ENCODE measurements around the gene TMEM126A. TPM values are rescaled to one million over a fixed set of nuclear protein-coding genes. Genes with fewer than 3 reads are reported as not detected.
"Not testable (repeated sequence)": the region's sequence is repeated elsewhere in the genome, so short reads cannot be mapped to it uniquely, and the experiment has no call there.

TMEM126A gene
- total RNA-seq, 5 donors from 2014 or later (not counting 1 experiment from before 2014, with no cell fraction given), result 17.3 to 20.9 (median 19.0) TPM

DNA sequence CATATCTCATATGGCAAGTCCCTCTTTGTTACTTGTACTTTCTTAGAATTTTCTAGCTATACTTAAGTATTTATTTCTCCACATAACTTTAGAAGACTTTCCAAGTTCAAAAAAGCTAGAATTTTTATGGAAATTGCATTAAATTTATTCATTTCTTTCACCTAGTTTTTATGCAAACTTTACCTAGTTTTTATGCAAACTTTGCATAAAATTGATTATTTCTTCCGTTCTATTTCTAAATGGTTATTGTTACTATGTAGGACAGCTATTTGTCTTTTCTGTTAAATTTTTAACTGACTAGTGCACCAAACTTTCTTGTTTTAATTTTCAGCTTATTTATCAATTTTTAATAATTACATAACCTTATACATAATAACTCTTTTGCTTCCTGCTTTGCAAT, 20.4 kb downstream of the TMEM126A start:
- H3K4me1 ChIP-seq (ENCODE audit: control insufficient read depth in 1 of 2, extremely low read depth in 1 of 2, insufficient read depth in 2 of 2, low read length in 2 of 2), result peaks cover 3 to 9% of the 10 kb centered on the region in 2 experiments
- ChIA-PET CTCF (interaction anchor here in 1 of 2 donors (1.8 kb wide), 1 partner anchor 28 kb away, joined by 7 read pairs; no protein-coding TSS in a partner anchor), POLR2A (no interaction called here)
- Mint-ChIP-seq H3K36me3 (no peaks in the 10 kb centered on the region), H3K4me1 (peaks cover 12 to 17% (median 14%) of the 10 kb centered on the region in 3 donors), H3K27me3 (peaks cover 0 to 5% of the 10 kb centered on the region in 2 donors), H3K9me3 (no peaks in the 10 kb centered on the region), H3K4me3 (no peak overlapping the region), H3K27ac (no peak overlapping the region)
- DNase-seq, result no peak
- H3K4me3 ChIP-seq (ENCODE audit: control insufficient read depth in 1 of 2, extremely low read depth in 1 of 2, low read length in 1 of 2), result no peak overlapping the region
- no CpG with 5 or more reads among the region's 1 CpG for WGBS (ENCODE audit: insufficient coverage)
- H3K27me3 ChIP-seq (replicated peaks in 1 of 2; ENCODE audit: control insufficient read depth in 2 of 2, extremely low read depth in 1 of 2, insufficient read depth in 2 of 2, low read length in 1 of 2), result peaks cover 0 to 5% of the 10 kb centered on the region in 2 experiments
- no peak for ATAC-seq (replicated peaks in 1 of 4)
- no peaks in the 10 kb centered on the region for H3K9me3 ChIP-seq
- no peak overlapping the region for H3K27ac ChIP-seq (ENCODE audit: low read length)
- H3K36me3 ChIP-seq (ENCODE audit: control insufficient read depth in 2 of 2, extremely low read depth in 1 of 2, insufficient read depth in 1 of 2, low read length in 1 of 2), result no peaks in the 10 kb centered on the region

DNA sequence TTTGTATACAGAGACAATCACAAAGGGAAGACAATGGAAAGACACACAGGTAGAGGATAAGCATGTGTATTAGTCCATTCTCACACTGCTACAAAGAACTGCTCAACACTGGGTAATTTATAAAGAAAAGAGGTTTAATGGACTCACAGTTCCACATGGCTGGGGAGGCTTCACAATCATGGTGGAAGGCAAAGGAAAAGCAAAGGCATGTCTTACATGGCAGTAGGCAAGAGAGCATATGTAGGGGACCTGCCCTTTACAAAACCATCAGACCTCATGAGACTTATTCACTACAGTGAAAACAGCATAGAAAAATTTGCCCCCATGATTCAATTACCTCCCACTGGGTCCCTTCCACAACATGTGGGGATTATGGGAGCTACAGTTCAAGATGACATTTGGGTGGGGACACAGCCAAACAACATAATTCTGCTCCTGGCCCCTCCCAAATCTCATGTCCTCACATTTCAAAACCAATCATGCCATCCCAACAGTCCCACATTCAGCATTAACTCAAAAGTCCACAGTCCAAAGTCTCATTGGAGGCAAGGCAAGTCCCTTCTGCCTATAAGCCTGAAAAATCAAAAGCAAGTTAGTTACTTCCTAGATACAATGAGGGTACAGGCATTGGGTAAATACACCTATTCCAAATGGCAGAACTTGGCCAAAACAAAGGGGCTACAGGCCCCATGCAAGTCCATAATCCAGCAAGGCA, 23.3 kb downstream of the TMEM126A start:
- H3K4me3 Mint-ChIP-seq; H3K9me3 Mint-ChIP-seq; H3K27me3 Mint-ChIP-seq; H3K4me1 Mint-ChIP-seq; CTCF ChIA-PET; H3K4me1 ChIP-seq (ENCODE audit: control insufficient read depth in 1 of 2, extremely low read depth in 1 of 2, insufficient read depth in 2 of 2, low read length in 2 of 2); H3K36me3 Mint-ChIP-seq; H3K27ac Mint-ChIP-seq; H3K27me3 ChIP-seq (replicated peaks in 1 of 2; ENCODE audit: control insufficient read depth in 2 of 2, extremely low read depth in 1 of 2, insufficient read depth in 2 of 2, low read length in 1 of 2); H3K4me3 ChIP-seq (ENCODE audit: control insufficient read depth in 1 of 2, extremely low read depth in 1 of 2, low read length in 1 of 2); H3K27ac ChIP-seq (ENCODE audit: low read length); DNase-seq; H3K9me3 ChIP-seq; H3K36me3 ChIP-seq (ENCODE audit: control insufficient read depth in 2 of 2, extremely low read depth in 1 of 2, insufficient read depth in 1 of 2, low read length in 1 of 2); ATAC-seq (replicated peaks in 1 of 4); POLR2A ChIA-PET: not testable (repeated sequence)

DNA sequence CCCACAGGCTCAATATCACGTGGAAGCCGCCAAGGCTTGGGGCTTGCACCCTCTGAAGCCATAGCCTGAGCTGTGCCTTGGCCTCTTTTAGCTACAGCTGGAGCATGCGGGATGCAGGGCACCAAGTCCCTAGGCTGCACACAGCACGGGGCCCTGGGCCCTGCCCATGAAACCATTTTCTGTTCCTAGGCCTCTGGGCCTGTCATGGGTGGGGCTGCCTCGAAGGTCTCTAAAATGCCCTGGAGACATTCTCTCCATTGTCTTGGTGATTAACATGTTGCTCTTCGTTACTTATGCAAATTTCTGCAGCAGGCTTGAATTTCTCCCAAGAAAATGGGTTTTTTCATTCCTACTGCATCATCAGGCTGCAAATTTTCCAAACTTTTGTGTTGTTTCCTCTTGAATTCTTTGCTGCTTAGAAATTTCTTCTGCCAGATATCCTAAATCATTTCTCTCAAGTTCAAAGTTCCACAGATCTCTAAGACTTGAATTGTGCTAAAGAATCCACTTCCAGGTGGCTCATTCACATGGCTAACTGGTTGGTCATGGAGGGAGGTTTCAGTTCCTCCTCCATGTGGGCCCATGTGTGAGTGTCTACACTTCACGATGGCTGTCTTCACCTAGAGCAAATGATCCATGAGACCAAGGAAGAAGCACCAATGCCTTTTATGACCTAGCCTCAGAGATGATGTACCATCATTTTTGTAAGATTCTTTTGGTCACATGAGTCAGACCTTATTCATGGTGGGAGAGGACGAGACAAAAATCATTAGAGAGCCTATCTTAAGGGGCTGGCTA, 24.5 kb downstream of the TMEM126A start:
- peaks cover 0 to 5% of the 10 kb centered on the region in 2 experiments for H3K27me3 ChIP-seq (replicated peaks in 1 of 2; ENCODE audit: control insufficient read depth in 2 of 2, extremely low read depth in 1 of 2, insufficient read depth in 2 of 2, low read length in 1 of 2)
- POLR2A ChIA-PET, result no interaction called here
- no peaks in the 10 kb centered on the region for H3K36me3 ChIP-seq (ENCODE audit: control insufficient read depth in 2 of 2, extremely low read depth in 1 of 2, insufficient read depth in 1 of 2, low read length in 1 of 2)
- peaks cover 0 to 5% of the 10 kb centered on the region in 2 donors for H3K27me3 Mint-ChIP-seq
- ATAC-seq (replicated peaks in 1 of 4), result no peak
- no peak overlapping the region for H3K4me3 ChIP-seq (ENCODE audit: control insufficient read depth in 1 of 2, extremely low read depth in 1 of 2, low read length in 1 of 2)
- WGBS (ENCODE audit: insufficient coverage), result 85% methylated on average over 6 of the region's 8 CpGs
- H3K9me3 Mint-ChIP-seq, result no peaks in the 10 kb centered on the region
- H3K27ac Mint-ChIP-seq, result no peak overlapping the region
- H3K4me1 ChIP-seq (ENCODE audit: control insufficient read depth in 1 of 2, extremely low read depth in 1 of 2, insufficient read depth in 2 of 2, low read length in 2 of 2), result no peaks in the 10 kb centered on the region
- H3K27ac ChIP-seq (ENCODE audit: low read length), result no peak overlapping the region
- CTCF ChIA-PET, result no interaction called here
- no peaks in the 10 kb centered on the region for H3K9me3 ChIP-seq
- no peak for DNase-seq
- H3K4me1 Mint-ChIP-seq, result no peaks in the 10 kb centered on the region
- H3K36me3 Mint-ChIP-seq, result no peaks in the 10 kb centered on the region
- no peak overlapping the region for H3K4me3 Mint-ChIP-seq

DNA sequence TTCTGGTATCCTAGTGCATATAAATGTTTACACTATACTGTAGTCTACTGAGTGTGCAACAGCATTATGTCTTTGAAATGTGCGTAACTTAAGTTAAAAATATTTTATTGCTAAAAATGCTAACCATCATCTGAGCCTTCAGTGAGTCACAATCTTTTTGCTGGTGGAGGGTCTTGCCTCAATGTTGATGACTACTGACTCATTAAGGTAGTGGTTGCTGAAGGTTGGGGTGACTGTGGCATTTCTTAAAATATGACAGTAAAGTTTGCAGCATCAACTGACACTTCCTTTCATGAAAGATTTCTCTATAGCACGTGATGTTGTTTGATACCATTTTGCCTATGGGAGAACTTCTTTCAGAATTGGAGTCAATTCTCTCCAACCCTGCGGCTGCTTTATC, 25.6 kb downstream of the TMEM126A start:
- WGBS (ENCODE audit: insufficient coverage), result no CpG with 5 or more reads among the region's 3 CpGs
- ATAC-seq (replicated peaks in 1 of 4), result no peak
- CTCF ChIA-PET, result no interaction called here
- H3K9me3 ChIP-seq, result no peaks in the 10 kb centered on the region
- H3K4me3 ChIP-seq (ENCODE audit: control insufficient read depth in 1 of 2, extremely low read depth in 1 of 2, low read length in 1 of 2), result no peak overlapping the region
- no peak overlapping the region for H3K27ac ChIP-seq (ENCODE audit: low read length)
- POLR2A ChIA-PET, result interaction anchor here in 1 of 2 donors (0.6 kb wide), 1 partner anchor 12 kb away, joined by 3 read pairs; no protein-coding TSS in a partner anchor
- no peak overlapping the region for H3K4me3 Mint-ChIP-seq
- H3K36me3 Mint-ChIP-seq, result no peaks in the 10 kb centered on the region
- H3K27ac Mint-ChIP-seq, result no peak overlapping the region
- peaks cover 0 to 5% of the 10 kb centered on the region in 2 experiments for H3K27me3 ChIP-seq (replicated peaks in 1 of 2; ENCODE audit: control insufficient read depth in 2 of 2, extremely low read depth in 1 of 2, insufficient read depth in 2 of 2, low read length in 1 of 2)
- no peaks in the 10 kb centered on the region for H3K4me1 ChIP-seq (ENCODE audit: control insufficient read depth in 1 of 2, extremely low read depth in 1 of 2, insufficient read depth in 2 of 2, low read length in 2 of 2)
- H3K27me3 Mint-ChIP-seq, result peaks cover 0 to 5% of the 10 kb centered on the region in 2 donors
- DNase-seq, result no peak
- no peaks in the 10 kb centered on the region for H3K4me1 Mint-ChIP-seq
- H3K36me3 ChIP-seq (ENCODE audit: control insufficient read depth in 2 of 2, extremely low read depth in 1 of 2, insufficient read depth in 1 of 2, low read length in 1 of 2), result no peaks in the 10 kb centered on the region
- no peaks in the 10 kb centered on the region for H3K9me3 Mint-ChIP-seq

DNA sequence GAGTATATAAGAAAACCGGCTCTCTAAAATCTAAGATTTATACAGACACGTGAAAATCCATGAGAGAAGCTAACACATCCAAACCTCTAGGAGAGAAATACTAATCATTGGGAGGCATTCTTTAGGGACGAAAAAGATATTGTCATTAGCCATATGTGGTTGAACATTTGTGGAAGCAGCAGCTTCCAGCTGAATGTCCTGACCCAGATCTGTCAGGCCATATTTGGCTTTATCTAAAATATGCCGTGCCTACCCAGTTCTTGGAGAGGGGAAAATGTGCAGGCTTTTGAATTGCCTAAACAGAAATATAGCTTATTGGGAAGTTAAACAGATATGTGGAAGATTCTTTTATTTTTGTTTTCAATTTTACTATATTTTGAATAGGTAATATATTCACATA, 31.8 kb downstream of the TMEM126A start:
- WGBS (ENCODE audit: insufficient coverage), result no CpG with 5 or more reads among the region's 4 CpGs
- Histone ChIP-seq H3K36me3 (ENCODE audit: control insufficient read depth in 2 of 2, extremely low read depth in 1 of 2, insufficient read depth in 1 of 2, low read length in 1 of 2) (no peaks in the 10 kb centered on the region), H3K27me3 (replicated peaks in 1 of 2; ENCODE audit: control insufficient read depth in 2 of 2, extremely low read depth in 1 of 2, insufficient read depth in 2 of 2, low read length in 1 of 2) (peaks cover 0 to 8% of the 10 kb centered on the region in 2 experiments), H3K9me3 (no peaks in the 10 kb centered on the region), H3K27ac (ENCODE audit: low read length) (no peak overlapping the region), H3K4me3 (ENCODE audit: control insufficient read depth in 1 of 2, extremely low read depth in 1 of 2, low read length in 1 of 2) (no peak overlapping the region), H3K4me1 (ENCODE audit: control insufficient read depth in 1 of 2, extremely low read depth in 1 of 2, insufficient read depth in 2 of 2, low read length in 2 of 2) (peaks cover 0 to 6% of the 10 kb centered on the region in 2 experiments)
- Mint-ChIP-seq H3K4me3 (no peak overlapping the region), H3K27ac (no peak overlapping the region), H3K4me1 (peaks cover 8 to 16% (median 14%) of the 10 kb centered on the region in 3 donors), H3K27me3 (peaks cover 4% of the 10 kb centered on the region in 2 donors), H3K9me3 (no peaks in the 10 kb centered on the region), H3K36me3 (no peaks in the 10 kb centered on the region)
- DNase-seq, result no peak
- ChIA-PET CTCF (interaction anchor here (0.6 to 0.7 kb wide), 2 partner anchors 16 to 74 kb away, joined by 3 to 6 read pairs; no protein-coding TSS in a partner anchor), POLR2A (interaction anchor here in 1 of 2 donors (1.1 to 1.3 kb wide), 2 partner anchors 19 to 30 kb away, joined by 4 read pairs; no protein-coding TSS in a partner anchor)
- ATAC-seq (replicated peaks in 1 of 4), result no peak

DNA sequence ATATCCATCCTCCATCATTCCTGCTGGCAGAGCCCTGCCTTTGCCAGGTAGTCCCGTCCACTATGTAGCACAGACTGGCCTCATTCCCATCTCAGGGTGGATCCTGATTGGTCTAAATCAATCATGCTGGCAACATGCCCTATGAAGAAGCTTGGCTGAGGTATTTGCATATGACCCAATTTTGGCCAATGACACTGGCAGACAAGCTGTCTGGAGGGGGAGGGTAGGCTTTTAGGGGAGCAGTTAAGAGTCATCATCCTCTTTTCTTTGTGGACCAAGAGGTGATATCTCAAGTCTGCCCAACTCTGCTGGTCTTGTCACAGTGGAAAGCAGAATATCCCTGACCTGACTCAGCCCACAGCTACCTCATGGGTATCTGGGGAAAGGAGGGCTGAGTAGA, 33.1 kb downstream of the TMEM126A start:
- H3K9me3 ChIP-seq, result no peaks in the 10 kb centered on the region
- no peak overlapping the region for H3K27ac ChIP-seq (ENCODE audit: low read length)
- POLR2A ChIA-PET, result interaction anchor here (0.5 to 1.3 kb wide), 3 partner anchors 21 to 420 kb away, joined by 3 to 4 read pairs (median 3); partner anchors contain the start of gene TMEM126A (in 1 of the 2)
- no peak overlapping the region for H3K4me3 ChIP-seq (ENCODE audit: control insufficient read depth in 1 of 2, extremely low read depth in 1 of 2, low read length in 1 of 2)
- Mint-ChIP-seq H3K4me1 (peaks cover 8 to 16% (median 14%) of the 10 kb centered on the region in 3 donors), H3K4me3 (no peak overlapping the region), H3K9me3 (no peaks in the 10 kb centered on the region), H3K27ac (no peak overlapping the region), H3K36me3 (no peaks in the 10 kb centered on the region), H3K27me3 (peaks cover 4% of the 10 kb centered on the region in 2 donors)
- 100% methylated on average over 1 of the region's 1 CpG for WGBS (ENCODE audit: insufficient coverage)
- CTCF ChIA-PET, result interaction anchor here in 1 of 2 donors (1.1 to 1.3 kb wide), 2 partner anchors 14 to 86 kb away, joined by 3 read pairs; no protein-coding TSS in a partner anchor
- no peaks in the 10 kb centered on the region for H3K36me3 ChIP-seq (ENCODE audit: control insufficient read depth in 2 of 2, extremely low read depth in 1 of 2, insufficient read depth in 1 of 2, low read length in 1 of 2)
- peaks cover 0 to 8% of the 10 kb centered on the region in 2 experiments for H3K27me3 ChIP-seq (replicated peaks in 1 of 2; ENCODE audit: control insufficient read depth in 2 of 2, extremely low read depth in 1 of 2, insufficient read depth in 2 of 2, low read length in 1 of 2)
- H3K4me1 ChIP-seq (ENCODE audit: control insufficient read depth in 1 of 2, extremely low read depth in 1 of 2, insufficient read depth in 2 of 2, low read length in 2 of 2), result peaks cover 0 to 6% of the 10 kb centered on the region in 2 experiments
- DNase-seq, result peak in 1 of 35 experiments; percentile 13
- no peak for ATAC-seq (replicated peaks in 1 of 4)

All from T-cell (primary cell).